ENCODE results near the gene ROPN1. TPM values are rescaled to one million over a fixed set of nuclear protein-coding genes. Genes with fewer than 3 reads are reported as not detected.

Gene ROPN1
- total and polyA plus RNA-seq, 2 of the 13 experiments (the other 11 are each of a cell fraction or from before 2014, with no cell fraction given) = not detected

- TF ChIP-seq CEBPG (CRISPR knock-in tag; IDR thresholded peaks at IDR 0.05) = peak; percentile 55
- TF ChIP-seq TFDP2 (CRISPR knock-in tag; IDR thresholded peaks at IDR 0.05) = peak; percentile 92
- peak; percentile 55 to 70; a peak in 3 of 4 replicates for TF ChIP-seq HMGXB4 (CRISPR knock-in tag; IDR thresholded peaks at IDR 0.05; ENCODE audit: borderline replicate concordance in 1 of 2, low read depth in 1 of 2)
- peak; percentile 61; the same call in 1 of the 2 replicates for TF ChIP-seq ELF3 (CRISPR knock-in tag; IDR thresholded peaks at IDR 0.05)
- peak; percentile 94 for TF ChIP-seq ZNF687 (CRISPR knock-in tag; IDR thresholded peaks at IDR 0.05)
- peak; percentile 67 for TF ChIP-seq RBFOX2 (IDR thresholded peaks at IDR 0.05; ENCODE audit: low read depth, low read length)
- peak; percentile 81 for TF ChIP-seq ZMYM4 (CRISPR knock-in tag; IDR thresholded peaks at IDR 0.05)
- peak; percentile 73; the same call in 1 of the 2 replicates for TF ChIP-seq ZNF136 (CRISPR knock-in tag; IDR thresholded peaks at IDR 0.05; ENCODE audit: low read depth)
- peak; percentile 70; the same call in 1 of the 2 replicates for TF ChIP-seq ZNF543 (CRISPR knock-in tag; IDR thresholded peaks at IDR 0.05)
- no peak for TF ChIP-seq MLX (CRISPR knock-in tag; IDR thresholded peaks at IDR 0.05)
- TF ChIP-seq MEF2D (CRISPR knock-in tag; IDR thresholded peaks at IDR 0.05) = peak; percentile 22; the same call in 1 of the 2 replicates
- peak; percentile 36; the same call in 1 of the 2 replicates for TF ChIP-seq BCL3 (CRISPR knock-in tag; IDR thresholded peaks at IDR 0.05)
- peak; percentile 90 for TF ChIP-seq POLR2G (IDR thresholded peaks at IDR 0.05; ENCODE audit: low read depth, low read length)
- peak; percentile 40; the same call in 1 of the 2 replicates for TF ChIP-seq ZNF580 (CRISPR knock-in tag; IDR thresholded peaks at IDR 0.05; ENCODE audit: borderline replicate concordance, low read depth)
- TF ChIP-seq E2F2 (CRISPR knock-in tag; IDR thresholded peaks at IDR 0.05; ENCODE audit: borderline replicate concordance) = peak; percentile 73; the same call in 1 of the 2 replicates
- TF ChIP-seq MAX (IDR thresholded peaks at IDR 0.05) = peak; percentile 90
These were observed 31.0 kb downstream of the ROPN1 start, which contains the start of gene CCDC14 (continued) for GRCh38 chr3:123960781-123961507.

All from HepG2 (cell line).